Esophagus muscularis mucosa (tissue), 4 donors: Measurements from ENCODE around the gene ASB13.

ENCODE experiments used
- EP300 ChIP-seq: sonication (generic); formaldehyde crosslinking; IDR thresholded peaks from one replicate; pipeline ENCODE4 v1.6.1; 2017; ENCODE audit warnings: antibody characterized with exemption
- POLR2A ChIP-seq: fragments of 450-650 bp; IDR thresholded peaks from one replicate; pipeline ENCODE4 v1.6.1; 2017; ENCODE audit warnings: antibody characterized with exemption, moderate library complexity, mild to moderate bottlenecking, low read depth
- POLR2AphosphoS5 ChIP-seq, 2 donors: sonication (generic); formaldehyde crosslinking; IDR thresholded peaks; one replicate each; pipeline ENCODE4 v1.6.1; 2017; ENCODE audit warnings: antibody characterized with exemption in 2 of 2
- TF ChIP-seq, protein P1 (sequence below), 3 experiments: fragments of 200-600 bp in 2 of 3; fragments of 450-650 bp in 1 of 3; sonication (generic) in 2 of 3; IDR thresholded peaks; one replicate each; pipeline ENCODE4 v1.5.1; 2017 to 2019; ENCODE audit warnings: antibody characterized with exemption in 3 of 3, mild to moderate bottlenecking in 2 of 3, moderate library complexity in 1 of 3

DNA sequence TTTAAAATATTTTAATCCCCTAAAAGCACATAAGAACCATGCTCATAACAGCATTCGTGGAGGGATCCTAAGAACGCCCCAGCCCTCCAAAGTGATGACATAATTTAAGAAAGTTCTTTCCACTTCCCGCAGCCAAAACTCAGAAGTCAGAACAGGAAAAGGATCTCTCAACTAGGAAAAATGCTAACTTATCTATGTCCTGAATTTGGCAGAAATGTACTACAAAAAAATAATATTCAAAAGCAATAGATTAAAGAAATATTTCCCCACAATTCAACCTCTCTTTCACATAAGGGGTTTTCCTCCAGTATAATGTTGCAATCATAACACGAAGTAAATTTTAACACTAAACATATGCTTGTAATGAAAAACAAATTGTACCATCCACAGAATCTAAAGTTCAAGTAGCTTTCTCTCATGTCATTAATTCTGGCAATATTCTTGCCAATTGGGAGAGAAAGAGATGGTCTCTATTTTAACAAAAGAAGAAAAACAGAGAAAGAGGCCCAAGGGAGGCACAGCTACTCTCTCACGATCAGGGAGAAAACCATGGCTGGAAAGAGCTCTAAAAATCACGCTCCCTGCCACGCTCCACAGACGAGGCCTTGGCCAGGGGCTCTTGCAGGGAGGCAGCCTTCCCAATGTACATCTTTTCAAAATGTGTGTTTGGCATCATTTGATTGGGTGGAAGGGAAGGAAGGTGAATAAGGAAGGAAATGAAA is 22.9 kb downstream of the ASB13 start:
- TF ChIP-seq POLR2AphosphoS5 (IDR thresholded peaks at IDR 0.05) (no peak), POLR2A (no peak), EP300 (no peak)
- TF ChIP-seq, protein P1, sequence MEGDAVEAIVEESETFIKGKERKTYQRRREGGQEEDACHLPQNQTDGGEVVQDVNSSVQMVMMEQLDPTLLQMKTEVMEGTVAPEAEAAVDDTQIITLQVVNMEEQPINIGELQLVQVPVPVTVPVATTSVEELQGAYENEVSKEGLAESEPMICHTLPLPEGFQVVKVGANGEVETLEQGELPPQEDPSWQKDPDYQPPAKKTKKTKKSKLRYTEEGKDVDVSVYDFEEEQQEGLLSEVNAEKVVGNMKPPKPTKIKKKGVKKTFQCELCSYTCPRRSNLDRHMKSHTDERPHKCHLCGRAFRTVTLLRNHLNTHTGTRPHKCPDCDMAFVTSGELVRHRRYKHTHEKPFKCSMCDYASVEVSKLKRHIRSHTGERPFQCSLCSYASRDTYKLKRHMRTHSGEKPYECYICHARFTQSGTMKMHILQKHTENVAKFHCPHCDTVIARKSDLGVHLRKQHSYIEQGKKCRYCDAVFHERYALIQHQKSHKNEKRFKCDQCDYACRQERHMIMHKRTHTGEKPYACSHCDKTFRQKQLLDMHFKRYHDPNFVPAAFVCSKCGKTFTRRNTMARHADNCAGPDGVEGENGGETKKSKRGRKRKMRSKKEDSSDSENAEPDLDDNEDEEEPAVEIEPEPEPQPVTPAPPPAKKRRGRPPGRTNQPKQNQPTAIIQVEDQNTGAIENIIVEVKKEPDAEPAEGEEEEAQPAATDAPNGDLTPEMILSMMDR (IDR thresholded peaks at IDR 0.05) = no peak
